ENCODE measurements around the gene POLRMT. TPM values are rescaled to one million over a fixed set of nuclear protein-coding genes. Genes with fewer than 3 reads are reported as not detected.
"Not testable (repeated sequence)": the region's sequence is repeated elsewhere in the genome, so short reads cannot be mapped to it uniquely, and the experiment has no call there.

Gene POLRMT
- polyA plus RNA-seq, 1 donor (not counting 4 experiments of a cell fraction or from before 2014, with no cell fraction given): 33.3 TPM

DNA sequence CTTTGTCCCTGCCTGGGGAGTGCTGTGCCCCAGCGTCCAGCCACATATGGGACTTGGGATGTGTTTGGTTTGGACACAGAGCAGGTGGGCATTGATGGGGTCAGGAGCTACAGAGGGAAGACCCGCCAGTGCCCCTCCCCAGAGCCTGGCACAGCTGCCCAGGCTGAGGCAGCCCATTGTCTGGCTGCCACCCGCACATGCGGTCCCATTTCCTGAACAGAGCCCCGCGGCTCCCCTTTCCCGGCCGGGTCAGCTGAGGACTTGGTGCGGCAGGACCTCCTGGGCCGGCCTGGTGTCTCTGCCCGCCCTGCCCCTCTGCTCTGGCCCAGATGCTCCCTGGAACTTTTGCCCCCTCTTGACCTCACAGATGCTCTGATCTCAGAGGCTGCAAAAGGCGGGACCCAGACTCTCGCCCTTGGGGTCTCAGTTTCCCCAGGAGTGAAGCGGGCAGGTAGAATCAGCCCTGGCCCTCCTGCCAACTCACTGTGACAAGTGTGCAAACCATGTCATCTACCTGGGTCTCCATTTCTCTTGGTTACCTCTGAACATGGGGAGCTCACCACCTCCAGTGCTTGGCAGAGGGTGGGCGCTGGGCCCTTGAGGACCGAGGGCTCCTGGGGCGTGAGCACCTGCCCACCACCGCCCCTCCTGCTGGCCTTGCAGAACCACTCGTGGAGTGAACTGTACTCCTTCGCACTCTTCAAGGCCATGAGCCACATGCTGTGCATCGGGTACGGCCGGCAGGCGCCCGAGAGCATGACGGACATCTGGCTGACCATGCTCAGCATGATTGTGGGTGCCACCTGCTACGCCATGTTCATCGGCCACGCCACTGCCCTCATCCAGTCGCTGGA is 25.8 kb downstream of the POLRMT start:
- FAIRE-seq: no peak

GRCh38 chr19:605061-605971 is 28.0 kb downstream of the POLRMT start:
- H3K27ac ChIP-seq (ENCODE audit: control insufficient read depth, insufficient read depth, low read length); DNase-seq (ENCODE audit: low read depth, low spot score); H3K9ac ChIP-seq (ENCODE audit: control insufficient read depth, extremely low read depth, insufficient read depth, low read length); H4K20me1 ChIP-seq (ENCODE audit: control insufficient read depth, extremely low read depth, insufficient read depth, low read length); H3K27me3 ChIP-seq (ENCODE audit: control insufficient read depth, extremely low read depth, insufficient read depth, low read length); H3K36me3 ChIP-seq (ENCODE audit: control insufficient read depth in 2 of 2, extremely low read depth in 1 of 2, insufficient read depth in 2 of 2, low read length in 2 of 2); H3K79me2 ChIP-seq (ENCODE audit: control insufficient read depth, insufficient read depth, low read length); H2AFZ ChIP-seq (ENCODE audit: control insufficient read depth, low read length); H3K9me1 ChIP-seq (ENCODE audit: control insufficient read depth, extremely low read depth, insufficient read depth, low read length); FAIRE-seq; H3K4me3 ChIP-seq (ENCODE audit: control insufficient read depth in 2 of 3, extremely low read depth in 1 of 3, insufficient read depth in 2 of 3, low read depth in 1 of 3, low read length in 3 of 3); H3K4me1 ChIP-seq (ENCODE audit: control insufficient read depth, extremely low read depth, insufficient read depth, low read length); H3K4me2 ChIP-seq (ENCODE audit: control insufficient read depth, extremely low read depth, insufficient read depth, low read depth, low read length); H3K9me3 ChIP-seq (ENCODE audit: control insufficient read depth, low read depth, low read length); dilution Hi-C loops (cut with MboI; ENCODE audit: extremely low pct_ligation_motif_present, low sequenced_read_pairs): not testable (repeated sequence)

More for the DNA sequence above, 25.8 kb downstream of the POLRMT start:
- Histone ChIP-seq H3K36me3 (ENCODE audit: control insufficient read depth in 2 of 2, extremely low read depth in 1 of 2, insufficient read depth in 2 of 2, low read length in 2 of 2) (no peaks in the 10 kb centered on the region), H3K79me2 (ENCODE audit: control insufficient read depth, insufficient read depth, low read length) (no peaks in the 10 kb centered on the region), H3K9ac (ENCODE audit: control insufficient read depth, extremely low read depth, insufficient read depth, low read length) (no peak overlapping the region), H3K27ac (ENCODE audit: control insufficient read depth, insufficient read depth, low read length) (no peak overlapping the region), H2AFZ (ENCODE audit: control insufficient read depth, low read length) (no peak overlapping the region), H3K27me3 (ENCODE audit: control insufficient read depth, extremely low read depth, insufficient read depth, low read length) (no peaks in the 10 kb centered on the region), H3K4me1 (ENCODE audit: control insufficient read depth, extremely low read depth, insufficient read depth, low read length) (peaks cover 18% of the 10 kb centered on the region), H3K9me1 (ENCODE audit: control insufficient read depth, extremely low read depth, insufficient read depth, low read length) (no peaks in the 10 kb centered on the region), H4K20me1 (ENCODE audit: control insufficient read depth, extremely low read depth, insufficient read depth, low read length) (peaks cover 3% of the 10 kb centered on the region), H3K4me2 (ENCODE audit: control insufficient read depth, extremely low read depth, insufficient read depth, low read depth, low read length) (no peak overlapping the region), H3K9me3 (ENCODE audit: control insufficient read depth, low read depth, low read length) (no peaks in the 10 kb centered on the region), H3K4me3 (ENCODE audit: control insufficient read depth in 2 of 3, extremely low read depth in 1 of 3, insufficient read depth in 2 of 3, low read depth in 1 of 3, low read length in 3 of 3) (no peak overlapping the region)
- dilution Hi-C loops (cut with MboI; ENCODE audit: extremely low pct_ligation_motif_present, low sequenced_read_pairs): no loop called here
- TF ChIP-seq CTCF (optimal IDR thresholded peaks at IDR 0.05 in 1 of 3, IDR thresholded peaks at IDR 0.05 in 1 of 3, conservative IDR thresholded peaks at IDR 0.05 in 1 of 3; ENCODE audit: extremely low read depth in 1 of 3, insufficient read depth in 2 of 3, low read length in 3 of 3) (no peak), EZH2 (IDR thresholded peaks at IDR 0.05; ENCODE audit: low read length) (no peak)
- no peak for DNase-seq (ENCODE audit: low read depth, low spot score)
